ENCODE measurements around the gene ZNF26. TPM values are rescaled to one million over a fixed set of nuclear protein-coding genes. Genes with fewer than 3 reads are reported as not detected.

Gene ZNF26
- total RNA-seq, 1 experiment from 2014 or later, result 22.1 TPM

- in situ Hi-C loops (cut with HindIII; ENCODE audit: low pct_unique_long_range_greater_than_20kb, low sequenced_read_pairs), result no loop called here
- DNase-seq (ENCODE audit: low read depth, low spot score), result no peak
Measured at GRCh38 chr12:133026996-133027395, 40.8 kb downstream of the ZNF26 start.

GRCh38 chr12:133037207-133038005 lies 51.2 kb downstream of the ZNF26 start, which contains the start of gene ZNF84:
TSS of gene ZNF84 (plus strand) at chr12:133037509. CDS start at chr12:133041468, 3,959 bp downstream.
- CTCF ChIA-PET, result no interaction called here
- TF ChIP-seq, protein P1, sequence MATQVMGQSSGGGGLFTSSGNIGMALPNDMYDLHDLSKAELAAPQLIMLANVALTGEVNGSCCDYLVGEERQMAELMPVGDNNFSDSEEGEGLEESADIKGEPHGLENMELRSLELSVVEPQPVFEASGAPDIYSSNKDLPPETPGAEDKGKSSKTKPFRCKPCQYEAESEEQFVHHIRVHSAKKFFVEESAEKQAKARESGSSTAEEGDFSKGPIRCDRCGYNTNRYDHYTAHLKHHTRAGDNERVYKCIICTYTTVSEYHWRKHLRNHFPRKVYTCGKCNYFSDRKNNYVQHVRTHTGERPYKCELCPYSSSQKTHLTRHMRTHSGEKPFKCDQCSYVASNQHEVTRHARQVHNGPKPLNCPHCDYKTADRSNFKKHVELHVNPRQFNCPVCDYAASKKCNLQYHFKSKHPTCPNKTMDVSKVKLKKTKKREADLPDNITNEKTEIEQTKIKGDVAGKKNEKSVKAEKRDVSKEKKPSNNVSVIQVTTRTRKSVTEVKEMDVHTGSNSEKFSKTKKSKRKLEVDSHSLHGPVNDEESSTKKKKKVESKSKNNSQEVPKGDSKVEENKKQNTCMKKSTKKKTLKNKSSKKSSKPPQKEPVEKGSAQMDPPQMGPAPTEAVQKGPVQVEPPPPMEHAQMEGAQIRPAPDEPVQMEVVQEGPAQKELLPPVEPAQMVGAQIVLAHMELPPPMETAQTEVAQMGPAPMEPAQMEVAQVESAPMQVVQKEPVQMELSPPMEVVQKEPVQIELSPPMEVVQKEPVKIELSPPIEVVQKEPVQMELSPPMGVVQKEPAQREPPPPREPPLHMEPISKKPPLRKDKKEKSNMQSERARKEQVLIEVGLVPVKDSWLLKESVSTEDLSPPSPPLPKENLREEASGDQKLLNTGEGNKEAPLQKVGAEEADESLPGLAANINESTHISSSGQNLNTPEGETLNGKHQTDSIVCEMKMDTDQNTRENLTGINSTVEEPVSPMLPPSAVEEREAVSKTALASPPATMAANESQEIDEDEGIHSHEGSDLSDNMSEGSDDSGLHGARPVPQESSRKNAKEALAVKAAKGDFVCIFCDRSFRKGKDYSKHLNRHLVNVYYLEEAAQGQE (IDR thresholded peaks at IDR 0.05; ENCODE audit: insufficient read depth in 1 of 2, low read depth in 2 of 2, low read length in 1 of 2), result peak in 1 of 2 experiments; percentile 60; a peak in 1 of 4 replicates
- TF ChIP-seq SIN3A (IDR thresholded peaks at IDR 0.05; ENCODE audit: borderline replicate concordance, insufficient read depth, low read depth, low read length), result no peak; the same call in 1 of the 2 replicates
- peak; percentile 95 for TF ChIP-seq TCF7L2 (IDR thresholded peaks at IDR 0.05; ENCODE audit: low read depth, low read length)
- peak; percentile 76 for TF ChIP-seq POLR2AphosphoS5 (IDR thresholded peaks at IDR 0.05; ENCODE audit: low read depth, low read length)
- intact Hi-C loops (cut with micrococcal nuclease; ENCODE audit: unreplicated experiment) (no loop called here), in situ Hi-C loops (cut with HindIII; ENCODE audit: low pct_unique_long_range_greater_than_20kb, low sequenced_read_pairs) (no loop called here)
- Histone ChIP-seq H3K27ac (ENCODE audit: low read length) (peak within 1 kb of the TSS; percentile 89), H3K4me3 (ENCODE audit: low read depth in 2 of 2, low read length in 2 of 2) (peak within 1 kb of the TSS; percentile 76 to 81), H3K4me1 (ENCODE audit: control insufficient read depth, insufficient read depth, low read length) (no peaks in the 10 kb centered on the region), H3K36me3 (ENCODE audit: control insufficient read depth, insufficient read depth, low read length) (no peaks in the 10 kb centered on the region), H3K9me3 (ENCODE audit: control insufficient read depth, insufficient read depth, low read depth, low read length) (peaks cover 43% of the 10 kb centered on the region), H3K27me3 (ENCODE audit: control insufficient read depth, insufficient read depth, low read length) (no peaks in the 10 kb centered on the region)
- ATAC-seq (peak; percentile 99), DNase-seq (ENCODE audit: low read depth, low spot score) (peak; percentile 87)
- no TSS peak for BruUV-seq (replicated peaks)
- POLR2A ChIA-PET, result no interaction called here

More at GRCh38 chr12:133026996-133027395, 40.8 kb downstream of the ZNF26 start:
- ATAC-seq, result 0 out of 2 replicates have a peak, but pooled peaks have one; percentile 11
- Histone ChIP-seq H3K36me3 (ENCODE audit: control insufficient read depth, insufficient read depth, low read length) (no peaks in the 10 kb centered on the region; the same call in 1 of the 2 replicates), H3K9me3 (ENCODE audit: control insufficient read depth, insufficient read depth, low read depth, low read length) (peaks cover 13% of the 10 kb centered on the region; the same call in 1 of the 2 replicates), H3K27ac (ENCODE audit: low read length) (no peak overlapping the region), H3K27me3 (ENCODE audit: control insufficient read depth, insufficient read depth, low read length) (no peaks in the 10 kb centered on the region), H3K4me3 (ENCODE audit: low read depth in 2 of 2, low read length in 2 of 2) (no peak overlapping the region), H3K4me1 (ENCODE audit: control insufficient read depth, insufficient read depth, low read length) (no peaks in the 10 kb centered on the region)
- TF ChIP-seq, protein P1 (IDR thresholded peaks at IDR 0.05; ENCODE audit: insufficient read depth in 1 of 2, low read depth in 2 of 2, low read length in 1 of 2), result no peak
- TF ChIP-seq CTCF (IDR thresholded peaks at IDR 0.05), result no peak
- no peak for TF ChIP-seq TCF7L2 (IDR thresholded peaks at IDR 0.05; ENCODE audit: low read depth, low read length)
- no peak for TF ChIP-seq SIN3A (IDR thresholded peaks at IDR 0.05; ENCODE audit: borderline replicate concordance, insufficient read depth, low read depth, low read length)
- POLR2A ChIA-PET, result no interaction called here
- intact Hi-C loops (cut with micrococcal nuclease; ENCODE audit: unreplicated experiment), result no loop called here
- CTCF ChIA-PET, result no interaction called here
- BruUV-seq (replicated peaks), result no TSS peak
